DND-41 (cell line): ENCODE data around the gene CITED2.

Experiments used
- CTCF ChIP-seq: IDR thresholded peaks from 2 replicates; pipeline ENCODE4 v1.5.1; 2012; ENCODE audit warnings: borderline replicate concordance, low read length, moderate library complexity, mild to moderate bottlenecking; ENCODE audit not compliant: poor library complexity, severe bottlenecking; ENCODE audit errors: extremely low read depth
- EZH2 ChIP-seq: IDR thresholded peaks from 3 replicates; pipeline ENCODE4 v1.6.1; 2012; ENCODE audit warnings: borderline replicate concordance, low read depth, mild to moderate bottlenecking, moderate library complexity, low read length, inconsistent platforms; ENCODE audit not compliant: severe bottlenecking

- TF ChIP-seq CTCF (no peak), EZH2 (no peak)
Measured at GRCh38 chr6:139335447-139336210, 38.8 kb downstream of the CITED2 start.
